ENCODE measurements around the gene ABCA5. TPM values are rescaled to one million over a fixed set of nuclear protein-coding genes. Genes with fewer than 3 reads are reported as not detected.

ABCA5 gene
- total RNA-seq, 1 donor from 2014 or later = 20.7 TPM

DNA sequence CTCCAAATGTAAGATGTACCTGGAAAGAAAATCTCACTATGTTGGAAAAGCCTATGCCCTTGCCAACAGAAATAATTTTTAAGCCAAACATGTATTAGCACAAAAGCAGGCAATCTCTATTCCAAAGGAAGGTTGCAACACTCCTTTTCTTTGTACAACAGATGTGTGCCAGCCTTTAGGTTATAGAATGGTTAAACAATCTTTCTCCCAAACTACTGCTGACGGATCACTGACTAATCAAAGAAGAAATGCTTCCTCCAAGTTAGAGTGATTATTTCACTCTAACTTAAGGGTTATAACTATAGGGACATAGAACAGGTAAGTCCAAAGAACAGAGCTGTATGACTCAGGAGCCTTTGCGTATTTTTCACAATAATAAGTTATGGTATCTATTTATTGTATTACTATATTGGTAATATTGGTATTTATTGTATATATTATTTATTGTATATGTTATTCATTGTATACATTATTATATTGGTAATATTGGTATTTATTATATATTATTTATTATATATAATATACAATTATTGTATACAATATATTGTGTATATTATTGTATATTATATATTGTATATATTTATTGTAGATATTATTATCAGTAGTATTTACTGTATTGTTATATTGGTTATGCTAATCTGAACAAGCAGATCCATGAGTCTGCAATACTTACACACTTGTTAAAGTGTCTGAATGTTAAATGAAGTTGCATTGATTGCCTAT is 36.7 kb upstream of the ABCA5 start:
- Histone ChIP-seq H3K36me3 (no peaks in the 10 kb centered on the region), H3K4me3 (no peak overlapping the region), H3K27ac (no peak overlapping the region), H3K27me3 (no peaks in the 10 kb centered on the region), H3K4me1 (no peaks in the 10 kb centered on the region), H3K9me3 (no peaks in the 10 kb centered on the region)
- no peak for DNase-seq
- no peak for ATAC-seq
- TF ChIP-seq, protein P1, sequence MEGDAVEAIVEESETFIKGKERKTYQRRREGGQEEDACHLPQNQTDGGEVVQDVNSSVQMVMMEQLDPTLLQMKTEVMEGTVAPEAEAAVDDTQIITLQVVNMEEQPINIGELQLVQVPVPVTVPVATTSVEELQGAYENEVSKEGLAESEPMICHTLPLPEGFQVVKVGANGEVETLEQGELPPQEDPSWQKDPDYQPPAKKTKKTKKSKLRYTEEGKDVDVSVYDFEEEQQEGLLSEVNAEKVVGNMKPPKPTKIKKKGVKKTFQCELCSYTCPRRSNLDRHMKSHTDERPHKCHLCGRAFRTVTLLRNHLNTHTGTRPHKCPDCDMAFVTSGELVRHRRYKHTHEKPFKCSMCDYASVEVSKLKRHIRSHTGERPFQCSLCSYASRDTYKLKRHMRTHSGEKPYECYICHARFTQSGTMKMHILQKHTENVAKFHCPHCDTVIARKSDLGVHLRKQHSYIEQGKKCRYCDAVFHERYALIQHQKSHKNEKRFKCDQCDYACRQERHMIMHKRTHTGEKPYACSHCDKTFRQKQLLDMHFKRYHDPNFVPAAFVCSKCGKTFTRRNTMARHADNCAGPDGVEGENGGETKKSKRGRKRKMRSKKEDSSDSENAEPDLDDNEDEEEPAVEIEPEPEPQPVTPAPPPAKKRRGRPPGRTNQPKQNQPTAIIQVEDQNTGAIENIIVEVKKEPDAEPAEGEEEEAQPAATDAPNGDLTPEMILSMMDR (IDR thresholded peaks at IDR 0.05) = no peak
- intact Hi-C loops (cut with DNase I) = no loop called here

DNA sequence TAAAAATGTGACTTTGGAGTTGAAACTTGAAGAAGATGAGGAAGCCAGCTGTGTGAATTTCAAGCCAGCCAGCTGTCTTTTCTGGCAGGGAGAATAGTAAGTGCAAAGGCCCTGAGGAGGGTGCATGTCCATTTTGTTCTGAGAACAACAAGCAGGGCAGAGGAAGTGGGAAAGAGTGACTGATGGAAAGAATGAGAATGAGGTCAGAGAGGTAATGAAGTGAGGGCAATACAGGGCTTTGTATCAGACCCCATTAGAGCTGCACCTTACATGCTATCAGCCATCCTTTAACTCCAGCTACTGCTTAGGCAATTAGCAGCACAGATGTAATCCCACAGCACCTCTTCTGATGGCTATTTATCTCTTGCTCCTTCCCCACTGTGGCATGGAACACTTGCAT is 34.2 kb upstream of the ABCA5 start:
- Histone ChIP-seq H3K9me3 (no peaks in the 10 kb centered on the region), H3K4me1 (no peaks in the 10 kb centered on the region), H3K27me3 (no peaks in the 10 kb centered on the region), H3K4me3 (no peak overlapping the region), H3K36me3 (no peaks in the 10 kb centered on the region), H3K27ac (no peak overlapping the region)
- ATAC-seq (no peak), DNase-seq (no peak)
- TF ChIP-seq, protein P1 (IDR thresholded peaks at IDR 0.05) = no peak
- intact Hi-C loops (cut with DNase I) = no loop called here

DNA sequence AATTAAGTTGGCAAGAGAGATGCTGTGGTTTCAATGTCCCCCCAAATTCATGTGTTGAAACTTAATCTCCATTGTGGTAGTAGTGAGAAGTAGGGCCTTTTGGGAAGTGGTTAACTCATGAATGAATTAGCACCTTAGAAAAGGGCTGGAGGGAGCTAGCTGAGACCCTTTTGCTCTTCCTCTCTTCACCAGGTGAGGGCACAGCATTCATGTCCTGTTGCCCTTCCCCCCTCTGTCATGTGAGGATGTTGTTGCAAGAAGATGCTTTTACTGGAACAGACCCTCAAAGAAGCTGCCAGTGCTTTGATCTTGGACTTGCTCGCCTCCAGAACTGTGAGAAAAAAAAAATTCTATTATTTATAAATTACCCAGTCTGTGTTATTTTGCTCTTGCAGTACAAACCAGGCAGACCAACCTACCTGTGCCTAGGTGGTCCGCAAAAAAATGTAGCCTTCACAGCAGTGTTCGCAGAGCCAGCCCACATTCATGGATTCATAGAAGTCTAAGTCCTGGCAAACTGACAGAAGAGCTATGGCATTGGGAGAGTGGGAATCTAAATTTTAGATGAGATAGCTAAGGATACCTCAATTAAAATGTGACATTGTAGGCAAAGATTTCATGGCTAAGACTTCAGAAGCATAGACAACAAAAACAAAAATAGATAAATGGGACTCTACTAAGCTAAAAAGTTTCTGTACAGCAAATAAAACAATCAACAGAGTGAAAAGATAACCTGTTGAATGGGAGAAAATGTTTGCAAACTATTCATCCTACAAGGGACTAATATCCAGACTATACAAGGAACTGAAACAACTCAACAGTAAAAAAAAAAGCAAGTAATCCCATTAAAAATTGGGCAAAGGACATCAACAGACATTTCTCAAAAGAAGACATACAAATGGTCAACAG is 32.0 kb upstream of the ABCA5 start:
- no peak overlapping the region for H3K27ac ChIP-seq
- intact Hi-C loops (cut with DNase I) = no loop called here
- no peak for DNase-seq
- no peaks in the 10 kb centered on the region for H3K9me3 ChIP-seq
- H3K36me3 ChIP-seq = no peaks in the 10 kb centered on the region
- H3K27me3 ChIP-seq = no peaks in the 10 kb centered on the region
- TF ChIP-seq, protein P1 (IDR thresholded peaks at IDR 0.05) = no peak
- no peak for ATAC-seq
- H3K4me3 ChIP-seq = no peak overlapping the region
- H3K4me1 ChIP-seq = no peaks in the 10 kb centered on the region

DNA sequence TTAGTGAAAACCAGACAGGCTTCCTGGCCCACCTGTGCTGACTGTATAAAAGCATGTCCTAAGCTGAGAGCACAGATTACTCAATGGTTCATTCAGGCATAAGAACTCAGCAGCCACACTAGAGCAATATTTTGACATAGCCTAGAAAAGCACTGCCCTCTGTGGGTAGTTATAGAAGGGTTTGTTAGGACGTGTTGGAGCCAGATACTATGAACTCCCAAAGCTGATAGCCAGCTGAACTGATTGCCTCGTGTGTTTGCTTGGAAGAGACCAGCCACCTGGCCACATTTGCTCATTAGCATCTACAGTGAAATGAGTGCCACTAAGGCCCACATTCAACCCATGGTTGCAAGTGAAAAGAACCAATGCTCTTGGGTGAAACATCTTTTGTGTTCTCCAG is 30.8 kb upstream of the ABCA5 start:
- no peak overlapping the region for H3K27ac ChIP-seq
- DNase-seq (no peak), ATAC-seq (no peak)
- no peaks in the 10 kb centered on the region for H3K36me3 ChIP-seq
- H3K27me3 ChIP-seq = no peaks in the 10 kb centered on the region
- intact Hi-C loops (cut with DNase I) = no loop called here
- H3K4me3 ChIP-seq = no peak overlapping the region
- TF ChIP-seq, protein P1 (IDR thresholded peaks at IDR 0.05) = no peak
- H3K9me3 ChIP-seq = no peaks in the 10 kb centered on the region
- no peaks in the 10 kb centered on the region for H3K4me1 ChIP-seq

DNA sequence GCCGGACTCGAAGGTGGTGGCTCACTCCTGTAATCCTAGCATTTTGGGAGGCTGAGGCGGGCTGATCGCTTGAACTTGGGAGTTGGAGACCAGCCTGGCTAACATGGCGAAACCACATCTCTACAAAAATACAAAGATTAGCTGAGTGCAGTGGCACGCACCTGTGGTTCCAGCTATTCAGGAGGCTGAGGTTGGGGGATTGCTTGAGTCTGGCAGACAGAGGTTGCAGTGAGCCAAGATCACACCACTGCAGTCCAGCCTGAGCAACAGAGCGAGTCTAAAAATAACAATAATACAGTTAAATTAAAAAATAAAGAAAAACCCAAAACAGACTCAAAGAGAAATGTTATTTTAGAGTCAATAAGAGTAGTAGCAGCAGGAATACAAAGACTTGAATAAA is 29.7 kb upstream of the ABCA5 start:
- Histone ChIP-seq H3K27ac (no peak overlapping the region), H3K4me3 (no peak overlapping the region), H3K36me3 (no peaks in the 10 kb centered on the region), H3K4me1 (no peaks in the 10 kb centered on the region), H3K9me3 (no peaks in the 10 kb centered on the region), H3K27me3 (no peaks in the 10 kb centered on the region)
- ATAC-seq (no peak), DNase-seq (no peak)
- intact Hi-C loops (cut with DNase I) = no loop called here
- TF ChIP-seq, protein P1 (IDR thresholded peaks at IDR 0.05) = no peak

All from upper lobe of right lung (tissue), 1 donor.